NB4 (cell line): ENCODE results near the gene CAMSAP1.
"Not testable (repeated sequence)": the region's sequence is repeated elsewhere in the genome, so short reads cannot be mapped to it uniquely, and the experiment has no call there.

ENCODE experiments used
- DNase-seq: peaks from one replicate; pipeline ENCODE4 v3.0.0; 2010; ENCODE audit warnings: low read depth
- H3K4me3 ChIP-seq: one replicate; pipeline ENCODE4 v1.5.1; 2011; ENCODE audit warnings: mild to moderate bottlenecking, low read depth, low read length, moderate library complexity
- CTCF ChIP-seq: IDR thresholded peaks from one replicate; pipeline ENCODE4 v1.5.1; 2012; ENCODE audit warnings: low read depth, low read length
- MAX ChIP-seq: IDR thresholded peaks from 2 replicates; pipeline ENCODE4 v1.6.1; 2011; ENCODE audit warnings: low read depth, low read length
- MYC ChIP-seq: IDR thresholded peaks from 2 replicates; pipeline ENCODE4 v1.6.1; 2011; ENCODE audit warnings: low read depth, low read length
- POLR2A ChIP-seq: IDR thresholded peaks from 2 replicates; pipeline ENCODE4 v1.6.1; 2011; ENCODE audit warnings: mild to moderate bottlenecking; ENCODE audit not compliant: insufficient read length; ENCODE audit errors: extremely low read depth

Gene CAMSAP1

GRCh38 chr9:135946392-135946994, 39.1 kb upstream of the CAMSAP1 start:
- no peak for DNase-seq
- no peak overlapping the region for H3K4me3 ChIP-seq
- no peak for TF ChIP-seq CTCF
- TF ChIP-seq MYC: no peak
- no peak for TF ChIP-seq MAX
- no peak for TF ChIP-seq POLR2A

- DNase-seq: no peak
- TF ChIP-seq CTCF: no peak
- no peak for TF ChIP-seq POLR2A
- TF ChIP-seq MYC: no peak
- no peak for TF ChIP-seq MAX
- H3K4me3 ChIP-seq: no peak overlapping the region
Measured at GRCh38 chr9:135945969-135946368, 38.6 kb upstream of the CAMSAP1 start.

- no peak for DNase-seq
- TF ChIP-seq CTCF (no peak), MYC (no peak), POLR2A (no peak), MAX (no peak)
Measured at GRCh38 chr9:135944444-135945252, 37.3 kb upstream of the CAMSAP1 start.

GRCh38 chr9:135943604-135944003, 36.3 kb upstream of the CAMSAP1 start:
- DNase-seq, H3K4me3 ChIP-seq: not testable (repeated sequence)

More at GRCh38 chr9:135944444-135945252, 37.3 kb upstream of the CAMSAP1 start:
- H3K4me3 ChIP-seq: no peak overlapping the region

GRCh38 chr9:135941288-135941995, 34.1 kb upstream of the CAMSAP1 start:
- no peak overlapping the region for H3K4me3 ChIP-seq
- TF ChIP-seq CTCF: no peak
- no peak for TF ChIP-seq POLR2A
- no peak for TF ChIP-seq MYC
- no peak for TF ChIP-seq MAX

GRCh38 chr9:135939351-135940265, 32.3 kb upstream of the CAMSAP1 start:
- H3K4me3 ChIP-seq: no peak overlapping the region
- TF ChIP-seq POLR2A (no peak), MAX (no peak), CTCF (no peak), MYC (no peak)
- peak; percentile 44 for DNase-seq

More at GRCh38 chr9:135941288-135941995, 34.1 kb upstream of the CAMSAP1 start:
- no peak for DNase-seq
